Ectodermal cell (in vitro differentiated cells): Measurements from ENCODE around the gene RABEP2. TPM values are rescaled to one million over a fixed set of nuclear protein-coding genes. Genes with fewer than 3 reads are reported as not detected.
"Not testable (repeated sequence)": the region's sequence is repeated elsewhere in the genome, so short reads cannot be mapped to it uniquely, and the experiment has no call there.

ENCODE experiments used
- H3K27ac ChIP-seq: 2 replicates; pipeline ENCODE4 v1.7.0; 2013; ENCODE audit warnings: mild to moderate bottlenecking, low read depth, low read length; ENCODE audit not compliant: insufficient read depth, poor library complexity, severe bottlenecking
- H3K27me3 ChIP-seq: 2 replicates; pipeline ENCODE4 v1.7.0; 2013; ENCODE audit warnings: mild to moderate bottlenecking, low read length; ENCODE audit not compliant: insufficient read depth, control insufficient read depth, poor library complexity, severe bottlenecking
- H3K36me3 ChIP-seq: one replicate; pipeline ENCODE4 v1.7.0; 2013; ENCODE audit warnings: low read length; ENCODE audit not compliant: control insufficient read depth, insufficient read depth
- H3K4me1 ChIP-seq: one replicate; pipeline ENCODE4 v1.7.0; 2013; ENCODE audit warnings: low read length; ENCODE audit not compliant: control insufficient read depth, insufficient read depth
- H3K4me3 ChIP-seq: 2 replicates; pipeline ENCODE4 v1.7.0; 2013; ENCODE audit warnings: low read depth, low read length, control low read depth; ENCODE audit not compliant: insufficient read depth
- H3K9me3 ChIP-seq: 2 replicates; pipeline ENCODE4 v1.7.0; 2013; ENCODE audit warnings: mild to moderate bottlenecking, low read length, moderate library complexity; ENCODE audit not compliant: control insufficient read depth
- WGBS, 2 experiments: methylation state at CpG; one replicate each; pipeline ENCODE4 v1.1.7; 2013; ENCODE audit warnings: missing lambda C conversion rate in 2 of 2; 5-methylcytosine and 5-hydroxymethylcytosine counted together
- polyA plus RNA-seq, 4 experiments: library from polyadenylated mRNA; stranded (reverse); fragments of 50-300 nt; gene quantifications; one replicate each; pipeline ENCODE4 v1.2.3, GENCODE V29; 2013

RABEP2 gene
- polyA plus RNA-seq (2013, experiment 1 of 4) = 9.6 TPM
- 8.4 TPM for polyA plus RNA-seq (2013, experiment 2 of 4)
- 5.4 TPM for polyA plus RNA-seq (2013, experiment 3 of 4)
- polyA plus RNA-seq (2013, experiment 4 of 4) = 7.3 TPM

- H3K27me3 ChIP-seq = no peaks in the 10 kb centered on the region
- peak within 1 kb of the TSS; percentile 86 for H3K4me3 ChIP-seq
- peaks cover 4% of the 10 kb centered on the region for H3K4me1 ChIP-seq
- no peaks in the 10 kb centered on the region for H3K9me3 ChIP-seq
- WGBS, 2 experiments = 0% methylated on average over 65 to 66 of the region's 66 CpGs
- H3K27ac ChIP-seq = peak within 1 kb of the TSS; percentile 92
- no peaks in the 10 kb centered on the region for H3K36me3 ChIP-seq
Observed at GRCh38 chr16:28924762-28925385, at the start of gene RABEP2. Gene RABEP2 (minus strand): TSS chr16:28925238. CDS start chr16:28925163, 75 bp downstream.

DNA sequence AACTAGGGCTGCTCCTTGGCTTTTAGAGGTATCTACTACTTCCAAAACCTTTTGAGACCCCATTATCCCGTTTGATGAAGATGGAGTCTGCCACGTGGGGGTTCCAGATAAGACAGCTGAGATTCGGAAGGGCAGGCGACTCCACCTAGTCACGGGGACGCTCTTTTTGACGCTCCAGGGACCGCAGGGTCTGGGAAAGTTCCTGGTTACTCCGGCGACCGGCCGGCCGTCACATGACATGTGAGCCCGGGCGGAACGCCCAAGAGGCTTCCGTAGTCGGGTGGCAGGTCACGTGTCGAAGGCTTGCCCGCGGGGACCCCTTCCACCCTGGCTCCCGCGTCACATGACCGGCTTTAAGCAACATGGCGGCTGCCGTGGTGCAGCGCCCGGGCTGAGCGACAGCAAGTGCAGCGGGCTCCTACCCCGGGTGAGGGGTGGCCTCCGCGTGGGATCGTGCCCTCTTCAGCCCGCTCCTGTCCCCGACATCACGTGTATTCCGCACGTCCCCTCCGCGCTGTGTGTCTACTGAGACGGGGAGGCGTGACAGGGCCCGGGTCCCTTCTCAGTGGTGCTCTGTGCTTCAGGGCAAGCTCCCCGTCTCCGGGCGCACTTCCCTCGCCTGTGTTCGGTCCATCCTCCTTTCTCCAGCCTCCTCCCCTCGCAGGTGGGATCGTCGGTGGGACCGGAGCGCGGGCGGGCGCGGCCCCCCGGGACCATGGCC is 49.6 kb upstream of the RABEP2 start, which contains the start of gene SPNS1:
Gene SPNS1, plus strand, starts transcription at position 342 of the 721 bp plus-strand sequence. Its CDS starts 374 bp downstream, at position 716.
- peak within 1 kb of the TSS; percentile 86 for H3K27ac ChIP-seq
- H3K36me3 ChIP-seq = peaks cover 4% of the 10 kb centered on the region
- H3K4me1 ChIP-seq = peaks cover 6% of the 10 kb centered on the region
- peak within 1 kb of the TSS; percentile 79 for H3K4me3 ChIP-seq
- H3K27me3 ChIP-seq = no peaks in the 10 kb centered on the region
- no peaks in the 10 kb centered on the region for H3K9me3 ChIP-seq
- 0% methylated on average over 60 of the region's 60 CpGs for WGBS, 2 experiments

GRCh38 chr16:28974007-28974436 is 49.0 kb upstream of the RABEP2 start:
- 0 to 1% methylated on average over 17 of the region's 17 CpGs for whole genome bisulfite sequencing, 2 experiments
- no peaks in the 10 kb centered on the region for H3K27me3 ChIP-seq
- peaks cover 6% of the 10 kb centered on the region for H3K4me1 ChIP-seq
- peak overlapping the region; percentile 86 for H3K27ac ChIP-seq
- no peaks in the 10 kb centered on the region for H3K36me3 ChIP-seq
- H3K4me3 ChIP-seq = peak overlapping the region; percentile 79
- no peaks in the 10 kb centered on the region for H3K9me3 ChIP-seq

- H3K9me3 ChIP-seq, H3K27me3 ChIP-seq, H3K4me1 ChIP-seq, H3K4me3 ChIP-seq, H3K36me3 ChIP-seq, H3K27ac ChIP-seq: not testable (repeated sequence)
- 90 to 91% methylated on average over 2 of the region's 2 CpGs for WGBS, 2 experiments
Observed at GRCh38 chr16:28969696-28970095, 44.7 kb upstream of the RABEP2 start.

DNA sequence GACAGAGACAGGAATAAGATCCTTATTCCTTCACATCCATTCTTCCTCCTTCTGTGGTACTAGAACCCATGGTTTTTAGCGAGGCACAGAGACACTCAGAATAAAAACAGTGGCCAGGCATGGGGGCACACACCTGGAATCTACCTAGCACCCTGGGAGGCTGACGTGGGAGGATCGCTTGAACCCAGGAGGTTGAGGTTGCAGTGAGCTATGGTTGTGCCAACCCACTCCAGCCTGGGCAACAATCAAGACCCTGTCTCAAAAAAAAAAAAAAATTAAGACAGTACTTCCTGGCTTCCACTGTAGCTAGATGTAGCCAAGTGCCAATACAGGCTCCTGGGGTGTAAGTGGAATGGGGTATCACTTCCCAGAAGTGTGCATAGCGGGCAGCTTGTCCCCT is 42.1 kb upstream of the RABEP2 start:
- Histone ChIP-seq H3K27ac (no peak overlapping the region), H3K27me3 (no peaks in the 10 kb centered on the region), H3K4me3 (no peak overlapping the region), H3K9me3 (no peaks in the 10 kb centered on the region), H3K36me3 (peaks cover 23% of the 10 kb centered on the region), H3K4me1 (no peaks in the 10 kb centered on the region)
- 83 to 91% methylated on average over 4 of the region's 4 CpGs for WGBS, 2 experiments

DNA sequence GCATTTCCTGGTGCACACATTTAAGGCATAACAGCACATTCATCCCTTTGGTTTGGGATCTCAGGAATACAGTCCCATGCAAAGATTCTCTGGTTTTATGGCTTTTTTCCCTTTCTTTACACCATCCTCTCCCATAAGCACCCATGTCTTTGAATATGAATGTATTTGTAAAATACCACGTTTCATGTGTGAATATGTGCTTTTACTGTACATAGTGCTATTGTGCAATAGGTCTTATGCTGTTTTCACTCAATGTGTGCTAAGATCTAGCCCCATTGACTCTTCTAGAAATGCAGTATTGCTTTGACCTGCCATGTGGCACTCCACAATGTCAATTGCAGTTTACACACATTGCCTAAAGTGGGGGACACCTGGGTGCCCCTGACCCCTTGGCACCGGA is 39.5 kb upstream of the RABEP2 start:
- H3K9me3 ChIP-seq = no peaks in the 10 kb centered on the region
- peaks cover 30% of the 10 kb centered on the region for H3K36me3 ChIP-seq
- no peak overlapping the region for H3K4me3 ChIP-seq
- no peaks in the 10 kb centered on the region for H3K27me3 ChIP-seq
- H3K4me1 ChIP-seq = no peaks in the 10 kb centered on the region
- no peak overlapping the region for H3K27ac ChIP-seq
- 96 to 98% methylated on average over 2 of the region's 2 CpGs for WGBS, 2 experiments

DNA sequence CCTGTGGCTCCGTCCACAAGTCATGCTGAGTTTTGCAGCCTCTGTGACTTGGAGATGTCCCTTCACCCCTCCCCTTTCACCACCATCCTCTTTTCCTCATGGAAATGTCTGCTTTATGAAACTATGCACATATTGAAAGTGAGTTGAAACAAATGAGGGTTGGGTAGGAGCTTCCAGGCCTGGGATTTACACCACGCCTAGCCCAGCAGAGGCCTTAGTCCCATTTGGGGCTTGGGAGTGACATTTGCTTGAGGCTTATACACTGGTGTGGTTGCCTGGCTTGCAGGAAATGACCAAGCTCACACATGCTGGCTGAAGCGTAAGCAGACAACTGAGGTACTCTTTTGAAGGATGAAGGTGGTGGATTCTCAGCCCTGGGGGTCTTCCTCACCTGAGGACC is 39.0 kb upstream of the RABEP2 start:
- 87 to 96% methylated on average over 3 of the region's 3 CpGs for WGBS, 2 experiments
- H3K36me3 ChIP-seq = peaks cover 31% of the 10 kb centered on the region

GRCh38 chr16:28958836-28959235 is 33.8 kb upstream of the RABEP2 start:
- H3K4me3 ChIP-seq = no peak overlapping the region
- no peaks in the 10 kb centered on the region for H3K4me1 ChIP-seq
- H3K27me3 ChIP-seq = no peaks in the 10 kb centered on the region
- H3K27ac ChIP-seq = no peak overlapping the region
- H3K36me3 ChIP-seq = peaks cover 43% of the 10 kb centered on the region
- 94 to 99% methylated on average over 6 of the region's 6 CpGs for WGBS, 2 experiments
- H3K9me3 ChIP-seq = no peaks in the 10 kb centered on the region

More for the DNA sequence above, 39.0 kb upstream of the RABEP2 start:
- H3K27me3 ChIP-seq = no peaks in the 10 kb centered on the region
- no peaks in the 10 kb centered on the region for H3K4me1 ChIP-seq
- no peaks in the 10 kb centered on the region for H3K9me3 ChIP-seq
- H3K27ac ChIP-seq = no peak overlapping the region
- H3K4me3 ChIP-seq = no peak overlapping the region

DNA sequence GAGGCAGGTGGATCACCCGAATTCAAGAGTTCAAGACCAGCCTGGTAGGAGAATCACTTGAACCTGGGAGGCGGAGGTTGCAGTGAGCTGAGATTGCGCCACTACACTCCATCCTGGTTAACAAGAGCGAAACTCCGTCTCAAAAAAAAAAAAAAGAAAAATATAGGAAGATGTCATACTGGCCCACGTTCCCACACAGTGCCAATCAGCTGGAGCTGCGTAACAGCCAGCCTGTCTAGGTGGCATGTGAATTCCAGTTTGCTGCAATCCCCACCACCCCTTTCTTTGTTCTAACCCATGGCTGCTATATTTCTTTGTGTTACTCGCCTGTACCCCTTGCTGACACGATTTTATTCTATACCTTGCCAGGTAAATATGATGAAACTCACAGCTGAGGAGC is 33.2 kb upstream of the RABEP2 start:
- WGBS, 2 experiments = 97% methylated on average over 9 of the region's 9 CpGs

GRCh38 chr16:28951410-28951943 is 26.4 kb upstream of the RABEP2 start:
- H3K4me1 ChIP-seq = peaks cover 4% of the 10 kb centered on the region
- WGBS, 2 experiments = 2% methylated on average over 17 of the region's 17 CpGs
- peak overlapping the region; percentile 98 for H3K4me3 ChIP-seq
- peaks cover 21% of the 10 kb centered on the region for H3K36me3 ChIP-seq
- H3K9me3 ChIP-seq = no peaks in the 10 kb centered on the region
- no peaks in the 10 kb centered on the region for H3K27me3 ChIP-seq
- H3K27ac ChIP-seq = no peak overlapping the region

More for the DNA sequence above, 33.2 kb upstream of the RABEP2 start:
- Histone ChIP-seq H3K27me3 (no peaks in the 10 kb centered on the region), H3K4me1 (no peaks in the 10 kb centered on the region), H3K4me3 (no peak overlapping the region), H3K27ac (no peak overlapping the region), H3K36me3 (peaks cover 36% of the 10 kb centered on the region), H3K9me3 (no peaks in the 10 kb centered on the region)
